NCI-H748 (cell line): ENCODE data around the gene ZNF544.
A peak's percentile ranks its signal among the peaks of the same experiment; 100 is the strongest.
"Not testable (repeated sequence)": the region's sequence is repeated elsewhere in the genome, so short reads cannot be mapped to it uniquely, and the experiment has no call there.

Experiments used
- DNase-seq: peaks from one replicate; lab custom pipeline; 2025; ENCODE audit not compliant: unreplicated experiment; lab: John Stamatoyannopoulos, UW

ZNF544 gene

DNA sequence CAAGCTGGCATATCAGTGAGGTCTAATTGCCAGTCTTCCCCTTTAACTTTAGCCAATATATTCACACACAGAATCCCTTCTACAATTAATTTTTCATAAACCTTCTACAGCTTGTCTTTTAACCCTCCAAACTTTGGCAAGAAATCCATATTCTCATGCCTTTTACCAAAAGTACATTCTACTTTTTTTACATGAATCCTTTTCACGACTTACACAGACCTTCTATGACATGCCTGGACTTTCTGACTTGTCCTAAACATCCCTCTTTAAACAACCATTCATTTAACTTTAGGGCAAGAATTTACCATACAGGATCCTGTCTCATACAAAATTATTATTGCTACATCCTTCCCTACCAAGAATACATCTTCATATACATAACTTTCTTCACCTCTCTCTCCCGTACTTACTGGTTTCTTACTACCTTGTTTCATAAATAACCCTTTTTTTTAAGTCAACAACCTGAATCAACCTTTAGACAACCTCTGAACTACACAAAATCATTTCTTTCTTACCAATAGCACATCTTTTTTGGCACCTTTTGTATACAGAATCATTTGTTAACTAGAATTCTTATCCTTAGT lies 23.5 kb downstream of the ZNF544 start:
- peak; percentile 28 for DNase-seq

DNA sequence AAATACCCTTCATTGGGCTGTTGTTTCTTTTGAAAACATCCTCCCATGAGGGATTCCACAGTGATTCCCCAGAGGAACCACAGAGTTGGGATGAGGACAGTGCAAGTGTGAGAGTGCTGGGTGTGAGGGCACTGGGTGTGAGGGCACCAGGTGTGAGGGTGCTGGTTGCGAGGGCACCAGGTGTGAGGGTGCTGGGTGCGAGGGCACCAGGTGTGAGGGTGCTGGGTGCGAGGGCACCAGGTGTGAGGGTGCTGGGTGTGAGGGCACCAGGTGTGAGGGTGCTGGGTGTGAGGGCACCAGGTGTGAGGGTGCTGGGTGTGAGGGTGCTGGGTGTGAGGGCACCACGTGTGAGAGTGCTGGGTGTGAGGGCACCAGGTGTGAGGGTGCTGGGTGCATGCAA lies 29.5 kb downstream of the ZNF544 start:
- not testable (repeated sequence) for DNase-seq

DNA sequence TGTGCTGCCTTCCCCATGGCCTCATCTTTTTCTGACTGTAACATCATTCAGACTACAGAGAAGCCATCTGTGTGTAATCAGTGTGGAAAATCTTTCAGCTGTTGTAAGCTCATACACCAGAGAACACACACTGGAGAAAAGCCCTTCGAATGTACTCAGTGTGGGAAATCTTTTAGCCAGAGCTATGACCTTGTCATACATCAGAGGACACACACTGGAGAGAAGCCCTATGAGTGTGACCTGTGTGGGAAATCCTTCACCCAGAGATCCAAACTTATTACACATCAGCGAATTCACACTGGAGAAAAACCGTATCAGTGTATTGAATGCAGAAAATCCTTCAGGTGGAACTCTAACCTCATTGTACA lies 32.9 kb downstream of the ZNF544 start:
- no peak for DNase-seq

DNA sequence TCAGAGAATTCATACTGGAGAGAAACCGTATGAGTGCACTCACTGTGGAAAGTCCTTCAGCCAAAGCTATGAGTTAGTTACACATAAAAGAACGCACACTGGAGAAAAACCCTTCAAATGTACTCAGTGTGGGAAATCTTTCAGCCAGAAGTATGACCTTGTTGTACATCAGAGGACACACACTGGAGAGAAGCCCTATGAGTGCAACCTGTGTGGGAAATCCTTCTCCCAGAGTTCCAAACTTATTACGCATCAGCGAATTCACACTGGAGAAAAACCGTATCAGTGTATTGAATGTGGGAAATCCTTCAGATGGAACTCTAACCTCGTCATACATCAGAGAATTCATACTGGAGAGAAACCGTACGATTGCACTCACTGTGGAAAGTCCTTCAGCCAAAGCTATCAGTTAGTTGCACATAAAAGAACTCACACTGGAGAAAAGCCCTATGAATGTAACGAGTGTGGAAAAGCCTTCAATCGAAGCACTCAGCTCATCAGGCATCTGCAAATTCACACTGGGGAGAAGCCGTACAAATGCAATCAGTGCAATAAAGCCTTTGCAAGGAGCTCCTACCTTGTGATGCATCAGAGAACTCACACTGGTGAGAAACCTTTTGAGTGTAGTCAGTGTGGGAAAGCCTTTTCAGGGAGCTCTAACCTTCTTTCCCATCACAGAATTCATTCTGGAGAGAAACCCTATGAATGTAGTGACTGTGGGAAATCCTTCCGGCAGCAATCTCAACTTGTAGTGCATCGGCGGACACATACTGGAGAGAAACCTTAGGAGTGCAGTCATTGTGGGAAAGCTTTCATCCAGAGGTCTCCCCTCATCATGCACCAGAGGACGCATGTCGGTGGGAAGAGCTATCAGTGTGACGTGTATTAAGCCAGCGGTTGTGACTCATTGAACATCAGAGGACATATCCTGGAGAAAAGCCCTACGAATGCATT lies 33.5 kb downstream of the ZNF544 start:
- DNase-seq, result peak; percentile 25

DNA sequence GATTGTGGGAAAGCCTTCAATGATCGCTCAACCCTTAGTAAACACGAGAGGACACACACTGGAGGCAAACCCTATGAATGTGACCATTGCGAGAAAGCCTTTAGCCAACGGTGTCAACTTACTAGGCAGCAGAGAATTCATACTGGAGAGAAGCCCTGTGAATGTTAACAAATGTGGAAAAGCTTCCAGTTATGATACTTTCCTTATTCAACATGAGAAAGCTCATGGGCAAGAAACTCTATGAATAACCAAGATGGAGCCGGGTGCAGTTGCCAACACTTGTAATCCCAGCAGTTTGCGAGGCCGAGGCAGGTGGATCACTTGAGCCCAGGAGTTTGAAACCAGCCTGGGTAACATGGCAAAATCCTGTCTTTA lies 34.2 kb downstream of the ZNF544 start:
- no peak for DNase-seq

DNA sequence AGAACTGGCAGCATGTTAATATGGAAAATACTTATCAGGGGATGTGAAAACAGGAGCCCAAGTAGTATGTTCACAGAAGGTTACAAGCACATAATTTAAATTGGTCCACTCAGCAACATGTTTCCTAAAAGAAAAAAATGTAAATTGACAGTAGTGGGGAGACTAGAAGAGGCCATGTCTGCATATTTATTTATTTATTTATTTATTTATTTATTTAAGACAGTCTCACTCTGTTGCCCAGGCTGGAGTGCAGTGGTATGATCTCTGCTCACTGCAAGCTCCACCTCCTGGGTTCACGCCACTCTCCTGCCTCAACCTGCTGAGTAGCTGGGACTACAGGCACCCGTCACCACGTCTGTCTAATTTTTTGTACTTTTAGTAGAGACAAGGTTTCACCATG lies 36.4 kb downstream of the ZNF544 start:
- DNase-seq, result no peak

DNA sequence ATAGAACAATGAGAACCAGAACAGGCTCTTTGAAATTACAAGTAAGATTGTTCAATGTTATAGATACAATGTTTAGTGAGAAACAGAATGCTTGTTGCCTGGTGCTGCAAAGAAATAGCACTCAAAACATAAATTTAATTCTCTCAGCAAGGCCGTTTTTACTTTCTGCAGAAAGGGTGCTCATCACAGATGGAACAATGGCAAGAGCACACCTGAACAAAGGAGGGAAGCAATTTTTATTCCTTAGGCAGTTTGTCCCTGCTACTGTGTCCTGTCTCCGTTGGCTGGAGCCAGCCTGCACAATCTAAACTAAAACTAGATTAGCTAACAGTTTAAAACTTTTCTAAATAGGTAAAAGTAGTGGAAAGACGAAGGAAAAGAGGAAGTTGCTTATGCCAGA lies 39.6 kb downstream of the ZNF544 start:
- DNase-seq, result no peak

DNA sequence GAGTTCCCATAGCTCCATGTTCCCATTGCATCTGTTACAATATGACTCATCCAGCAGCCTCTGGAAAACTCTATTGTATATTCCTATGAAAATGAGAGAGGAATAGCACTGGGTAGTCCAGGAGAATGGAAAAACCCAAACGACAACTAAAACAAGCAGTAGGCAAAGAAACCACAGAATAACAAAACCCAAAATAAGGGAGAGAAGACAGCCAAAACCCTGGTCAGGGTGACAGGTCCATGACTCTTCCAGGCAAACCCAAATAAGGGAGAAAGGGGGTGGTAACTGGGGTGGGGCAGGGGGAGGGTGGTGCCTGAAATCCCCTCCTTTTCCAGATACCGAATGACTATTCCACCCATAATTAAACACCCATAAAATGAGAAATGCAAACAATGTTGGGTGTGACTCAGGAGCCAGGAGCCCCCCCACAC lies 46.1 kb downstream of the ZNF544 start:
- peak; percentile 50 for DNase-seq

DNA sequence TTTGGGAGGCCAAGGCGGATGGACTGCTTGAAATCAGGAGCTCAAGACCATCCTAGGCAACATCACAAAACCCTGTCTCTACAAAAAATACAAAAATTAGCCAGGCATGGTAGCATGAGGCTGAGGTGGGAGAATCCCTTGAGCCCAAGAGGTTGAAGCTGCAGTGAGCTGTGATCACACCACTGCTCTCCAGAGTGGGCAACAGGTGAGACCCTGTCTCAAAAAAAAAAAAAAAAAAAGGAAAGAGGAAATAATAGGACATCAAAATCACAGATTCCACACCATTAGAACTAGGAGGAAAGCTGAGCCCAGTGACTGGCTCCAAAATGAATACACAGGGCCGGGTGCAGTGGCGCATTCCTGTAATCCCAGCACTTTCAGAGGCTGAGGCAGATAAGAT lies 46.9 kb downstream of the ZNF544 start:
- DNase-seq, result no peak

DNA sequence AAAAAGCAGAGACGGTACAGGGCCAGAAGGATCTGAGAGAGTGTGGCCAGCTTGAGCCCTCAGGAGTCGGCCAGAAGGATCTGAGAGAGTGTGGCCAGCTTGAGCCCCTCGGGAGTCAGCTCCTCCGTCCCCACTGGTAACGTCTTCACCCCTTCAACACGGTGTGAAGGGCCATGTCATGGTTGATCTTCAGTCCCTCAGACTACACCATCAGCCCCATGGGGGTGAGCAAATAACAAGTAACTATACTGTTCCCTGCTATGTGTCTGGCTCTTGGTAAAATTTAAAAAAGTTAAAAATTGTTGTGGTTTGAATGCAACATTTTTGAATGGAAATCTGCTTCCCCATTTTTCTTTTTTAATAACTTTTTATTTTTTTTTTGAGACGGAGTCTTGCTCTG lies 48.5 kb downstream of the ZNF544 start:
- no peak for DNase-seq

DNA sequence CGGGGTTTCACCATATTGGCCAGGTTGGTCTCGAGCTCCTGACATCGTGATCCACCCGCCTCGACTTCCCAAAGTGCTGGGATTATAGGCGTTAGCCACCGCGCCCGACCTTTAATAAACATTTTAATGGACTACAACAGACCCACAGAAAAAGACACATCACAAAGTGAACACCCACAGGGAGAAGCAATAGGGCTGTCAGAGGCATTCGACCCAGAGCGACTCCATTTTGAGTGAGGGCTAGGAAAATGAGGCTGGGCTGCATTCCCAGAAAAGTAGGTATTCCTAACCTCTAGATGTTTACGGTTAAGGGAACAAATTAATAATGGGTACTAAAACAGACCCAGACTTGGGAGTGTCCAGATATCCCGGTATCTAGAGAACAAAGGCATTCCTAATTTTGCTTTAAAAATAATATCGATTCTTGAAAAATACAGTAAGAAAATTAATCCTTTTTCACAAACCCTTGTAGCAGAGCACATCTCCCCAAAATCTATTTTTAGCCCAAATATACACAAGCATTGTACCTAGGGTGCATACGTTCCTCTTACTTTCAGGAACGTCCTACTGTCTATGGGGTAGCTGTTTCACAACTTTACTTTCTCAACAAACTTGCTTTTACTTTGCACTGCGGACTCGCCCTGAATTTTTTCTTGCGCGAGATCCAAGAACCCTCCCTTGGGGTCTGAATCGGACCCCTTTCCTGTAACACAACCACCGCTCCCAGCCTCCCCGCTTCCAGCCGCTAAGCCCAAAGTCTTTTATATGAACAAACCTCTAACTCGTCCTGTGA lies 49.2 kb downstream of the ZNF544 start:
- no peak for DNase-seq

DNA sequence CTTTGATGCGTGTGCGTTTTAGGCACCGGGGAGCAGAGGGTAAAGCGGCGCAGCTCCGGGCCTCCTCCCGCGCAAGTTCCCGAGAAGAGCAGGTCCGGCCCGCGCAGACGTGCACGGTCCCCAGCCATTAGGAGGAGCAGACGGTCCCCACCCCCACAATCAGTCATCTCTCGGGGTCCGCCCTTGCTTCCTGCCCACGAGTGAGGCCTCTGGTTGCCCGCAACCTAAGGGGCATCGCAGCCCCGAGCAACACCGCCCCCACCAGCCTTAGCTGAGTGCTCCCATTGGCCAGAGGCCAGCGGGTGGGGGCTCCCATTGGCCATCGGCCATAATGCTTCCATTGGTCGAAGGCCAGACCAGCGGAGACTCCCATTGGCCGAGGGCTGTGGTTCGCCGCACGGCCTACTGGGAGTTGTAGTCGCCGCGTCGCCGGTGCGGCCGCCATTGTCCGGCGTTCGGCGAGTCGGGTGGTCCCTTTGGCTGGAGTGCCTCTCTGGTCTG lies 49.9 kb downstream of the ZNF544 start, which contains the start of gene ZNF8:
ZNF8 (plus strand) TSS at position 415 of the 501 bp plus-strand sequence. CDS start 127 bp downstream, outside the sequence.
- peak; percentile 100 for DNase-seq

DNA sequence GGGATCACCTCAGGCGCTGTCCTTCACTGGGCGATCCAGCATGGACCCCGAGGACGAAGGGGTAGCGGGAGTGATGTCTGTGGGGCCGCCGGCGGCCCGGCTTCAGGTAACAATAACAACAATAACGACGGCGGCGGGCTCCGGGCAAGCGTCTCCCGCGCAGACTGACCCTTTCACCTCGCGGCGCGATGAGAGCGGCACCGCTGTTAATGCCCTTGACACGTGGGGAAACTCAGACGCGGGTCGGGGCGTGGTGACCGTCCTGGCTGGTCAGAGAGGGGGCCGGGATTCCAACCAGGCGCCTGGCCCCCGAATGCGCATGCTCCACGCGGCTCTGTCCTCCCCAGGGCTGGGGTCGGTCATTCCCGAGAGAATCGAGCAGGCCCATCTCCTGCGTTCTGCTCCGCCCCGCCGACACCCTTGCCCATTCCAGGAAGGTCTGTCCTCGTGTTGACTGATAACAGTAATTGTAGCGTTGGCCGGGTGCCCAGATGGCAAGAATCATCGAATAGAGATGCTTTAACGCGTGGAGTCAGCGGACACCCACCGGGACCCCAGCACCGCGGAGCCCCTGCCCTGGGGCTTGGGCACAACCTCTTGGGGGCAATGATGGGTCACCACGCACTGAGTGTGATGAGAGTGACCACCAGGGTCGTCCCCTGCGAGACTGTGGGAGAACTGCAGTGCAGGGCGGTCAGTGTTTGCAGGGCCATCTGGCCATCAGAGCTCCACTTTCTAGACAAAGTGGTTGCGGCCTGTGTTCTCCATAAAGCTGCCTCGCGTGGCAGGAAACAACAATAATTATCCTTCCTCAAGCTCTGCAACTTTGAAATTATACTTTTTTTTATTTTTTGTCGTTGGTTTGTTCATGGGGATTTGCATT lies 50.6 kb downstream of the ZNF544 start:
- peak; percentile 93 for DNase-seq

DNA sequence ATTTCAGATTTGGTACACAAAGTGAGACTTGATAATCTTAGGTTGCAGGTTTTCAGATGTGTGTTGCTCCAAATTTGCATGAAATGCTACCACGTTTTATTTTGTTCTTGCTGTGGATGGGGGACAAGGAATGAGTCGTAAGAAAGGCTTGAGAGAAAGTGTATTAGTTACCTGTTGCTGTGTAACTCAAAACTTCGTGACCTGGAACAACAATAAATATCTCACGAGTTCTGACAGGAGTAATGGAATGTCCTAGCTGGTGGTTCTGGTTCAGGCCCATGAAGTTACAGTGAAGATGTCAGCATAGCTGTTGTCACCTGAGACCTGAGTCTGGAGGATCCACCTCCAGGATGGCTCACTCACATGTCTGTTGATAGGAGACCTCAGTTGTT lies 51.2 kb downstream of the ZNF544 start:
- no peak for DNase-seq

DNA sequence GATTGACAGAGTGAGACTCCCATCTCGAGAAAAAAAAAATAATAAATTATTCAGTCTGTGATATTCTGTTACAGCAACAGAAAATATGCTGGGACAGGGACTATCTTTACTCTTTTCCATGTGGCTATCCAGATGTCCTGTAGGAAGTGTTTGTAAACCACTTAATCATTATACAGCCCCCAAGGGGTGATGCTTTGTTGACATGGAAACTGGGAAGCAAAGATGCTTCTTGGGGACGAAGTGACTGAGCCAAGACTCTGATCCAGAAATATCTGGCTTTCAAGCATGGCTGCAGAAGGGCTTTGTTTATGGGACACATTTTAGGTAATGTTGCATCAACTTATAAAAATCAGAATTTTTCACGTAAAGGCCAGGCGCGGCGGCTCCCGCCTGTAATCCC lies 55.5 kb downstream of the ZNF544 start:
- DNase-seq, result no peak

DNA sequence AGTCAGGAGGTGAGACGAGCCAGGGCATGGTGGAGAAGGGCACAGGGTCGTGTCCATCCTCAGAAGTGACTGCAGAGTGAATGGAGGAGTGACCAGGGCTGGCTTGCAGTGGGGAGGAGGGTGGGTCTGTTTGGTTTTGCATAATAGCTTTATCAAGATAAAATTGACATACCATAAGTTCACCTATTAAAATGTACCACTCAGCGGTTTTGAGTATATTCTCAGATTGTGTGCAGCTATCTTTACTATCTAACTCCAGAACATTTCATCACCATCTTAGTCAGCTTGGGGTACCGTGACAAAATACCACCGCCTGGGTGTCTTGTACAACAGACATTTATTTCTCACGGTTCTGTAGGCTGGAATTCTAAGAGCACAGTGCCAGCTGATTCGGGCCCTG lies 63.2 kb downstream of the ZNF544 start:
- DNase-seq, result no peak

DNA sequence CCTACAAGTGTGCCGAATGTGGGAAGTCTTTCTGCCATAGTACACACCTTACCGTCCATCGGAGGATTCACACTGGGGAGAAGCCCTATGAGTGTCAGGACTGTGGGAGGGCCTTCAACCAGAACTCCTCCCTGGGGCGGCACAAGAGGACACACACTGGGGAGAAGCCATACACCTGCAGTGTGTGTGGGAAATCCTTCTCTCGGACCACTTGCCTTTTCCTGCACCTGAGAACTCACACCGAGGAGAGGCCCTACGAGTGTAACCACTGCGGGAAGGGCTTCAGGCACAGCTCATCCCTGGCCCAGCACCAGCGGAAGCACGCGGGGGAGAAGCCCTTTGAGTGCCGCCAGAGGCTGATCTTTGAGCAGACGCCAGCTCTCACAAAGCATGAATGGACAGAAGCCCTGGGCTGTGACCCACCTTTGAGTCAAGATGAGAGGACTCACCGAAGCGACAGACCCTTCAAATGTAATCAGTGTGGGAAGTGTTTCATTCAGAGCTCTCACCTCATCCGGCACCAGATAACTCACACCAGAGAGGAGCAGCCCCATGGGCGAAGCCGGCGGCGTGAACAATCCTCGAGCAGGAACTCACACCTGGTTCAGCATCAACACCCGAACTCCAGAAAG lies 66.1 kb downstream of the ZNF544 start:
- no peak for DNase-seq

DNA sequence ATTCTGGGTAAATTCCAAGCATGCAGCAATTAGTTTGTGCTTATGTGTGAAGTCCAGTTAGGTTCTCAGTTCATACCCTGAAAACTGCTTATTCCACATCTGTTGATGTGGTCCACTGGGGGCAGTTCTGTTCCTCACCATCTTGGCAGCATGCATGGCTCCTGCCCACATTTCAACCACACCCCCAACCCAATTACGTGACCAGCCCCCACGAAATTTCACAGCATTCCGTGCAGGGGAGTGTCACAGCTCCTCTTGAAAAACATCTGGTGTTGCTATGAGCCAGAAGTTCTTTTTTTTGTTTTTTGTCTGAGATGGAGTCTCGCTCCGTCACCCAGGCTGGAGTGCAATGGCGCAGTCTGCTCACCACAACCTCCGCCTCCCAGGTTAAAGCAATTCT lies 67.4 kb downstream of the ZNF544 start:
- DNase-seq, result no peak

DNA sequence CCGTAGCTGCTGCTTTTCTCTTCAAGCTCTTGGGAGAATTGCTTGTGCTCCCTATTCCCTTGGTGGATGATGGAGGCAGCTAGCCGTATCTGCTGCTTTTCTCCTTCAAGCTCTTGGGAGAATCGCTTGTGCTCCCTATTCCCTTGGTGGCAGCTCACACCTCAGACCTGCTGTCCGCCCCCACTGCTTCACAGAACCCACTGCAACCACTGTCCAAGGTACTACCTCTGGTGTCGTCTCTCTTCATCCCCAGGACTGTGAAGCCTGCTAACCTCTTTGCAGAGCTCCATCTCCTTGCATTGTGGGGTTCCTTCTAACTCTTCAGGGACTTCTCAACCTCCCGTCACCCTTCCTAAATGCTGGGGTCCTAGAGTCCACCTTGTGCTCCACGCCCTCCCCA lies 71.9 kb downstream of the ZNF544 start:
- DNase-seq, result no peak

DNA sequence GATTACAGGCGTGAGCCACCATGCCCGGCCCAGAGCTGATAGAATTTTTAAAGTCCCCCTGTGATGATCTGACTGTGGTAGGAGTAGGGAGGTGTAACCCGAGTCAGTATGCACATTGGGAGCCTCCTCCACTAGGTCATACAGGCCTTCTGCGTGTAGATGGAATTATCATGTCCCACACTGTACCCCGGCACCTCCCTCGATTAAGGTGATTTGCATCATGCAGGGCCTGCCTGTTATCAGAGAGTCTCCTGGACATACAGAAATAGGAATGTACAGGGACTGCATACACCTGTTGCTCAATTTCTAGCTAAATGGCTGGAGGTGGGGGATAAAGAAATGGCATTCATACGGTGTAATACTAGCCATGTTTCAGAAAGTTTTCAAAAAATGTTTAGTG lies 75.5 kb downstream of the ZNF544 start:
- DNase-seq, result no peak
